HAP-1 (cell line): ENCODE results near the gene IFITM2.
"Not testable (repeated sequence)": the region's sequence is repeated elsewhere in the genome, so short reads cannot be mapped to it uniquely, and the experiment has no call there.

ENCODE experiments used
- DNase-seq, 2 experiments: peaks; one replicate each; pipeline ENCODE4 v3.0.0-alpha.2; 2016 to 2020; ENCODE audit warnings: low spot score in 2 of 2
- H3K27me3 ChIP-seq: fragments of 250-450 bp; sonication (Bioruptor Pico); 2 replicates; pipeline ENCODE4 v1.5.1; 2020; ENCODE audit warnings: low read depth, mild to moderate bottlenecking, moderate library complexity
- H3K36me3 ChIP-seq: fragments of 250-450 bp; sonication (Bioruptor Pico); replicated peaks from 2 replicates; pipeline ENCODE4 v1.5.1; 2020; ENCODE audit warnings: mild to moderate bottlenecking
- H3K4me1 ChIP-seq: fragments of 250-450 bp; sonication (Bioruptor Pico); 2 replicates; pipeline ENCODE4 v1.5.1; 2020; ENCODE audit warnings: mild to moderate bottlenecking
- H3K4me3 ChIP-seq: fragments of 250-450 bp; sonication (Bioruptor Pico); 2 replicates; pipeline ENCODE4 v1.5.1; 2020; ENCODE audit warnings: mild to moderate bottlenecking, moderate library complexity
- H3K9me3 ChIP-seq: fragments of 250-450 bp; sonication (Bioruptor Pico); 2 replicates; pipeline ENCODE4 v1.5.1; 2020; ENCODE audit warnings: mild to moderate bottlenecking, moderate library complexity
- in situ Hi-C: fragments of 300-500 bp; cut with MboI; formaldehyde crosslinking; loops from 3 replicates; pipeline ENCODE4 v1.14.3; 2020; ENCODE audit warnings: low sequenced_read_pairs, inconsistent platforms, mixed read lengths

Gene IFITM2

GRCh38 chr11:307766-308708, at the start of gene IFITM2:
Gene IFITM2, plus strand, starts transcription at chr11:307816. Its CDS starts 377 bp downstream, at chr11:308193.
- H3K9me3 ChIP-seq, H3K36me3 ChIP-seq, DNase-seq, in situ Hi-C loops, H3K4me1 ChIP-seq, H3K27me3 ChIP-seq, H3K4me3 ChIP-seq: not testable (repeated sequence)

- Histone ChIP-seq H3K4me3 (no peak overlapping the region), H3K36me3 (no peaks in the 10 kb centered on the region), H3K27me3 (no peaks in the 10 kb centered on the region), H3K4me1 (peaks cover 8% of the 10 kb centered on the region; the same call in 1 of the 2 replicates), H3K9me3 (no peaks in the 10 kb centered on the region)
- in situ Hi-C loops, result loop anchor here (10.0 kb wide), 1 partner anchor 105 kb away; the partner anchor contains the start of gene B4GALNT4
- DNase-seq, result no peak
These were observed 48.2 kb upstream of the IFITM2 start for GRCh38 chr11:259413-259812.

GRCh38 chr11:261624-262023, 46.0 kb upstream of the IFITM2 start:
- in situ Hi-C loops, result no loop called here
- no peaks in the 10 kb centered on the region for H3K9me3 ChIP-seq
- no peak for DNase-seq

GRCh38 chr11:266676-267439, 40.8 kb upstream of the IFITM2 start:
- in situ Hi-C loops, result no loop called here
- no peak for DNase-seq
- peaks cover 16% of the 10 kb centered on the region for H3K4me1 ChIP-seq
- no peak overlapping the region for H3K4me3 ChIP-seq
- no peaks in the 10 kb centered on the region for H3K36me3 ChIP-seq
- peaks cover 4% of the 10 kb centered on the region; the same call in 1 of the 2 replicates for H3K9me3 ChIP-seq
- H3K27me3 ChIP-seq, result no peaks in the 10 kb centered on the region

More at GRCh38 chr11:261624-262023, 46.0 kb upstream of the IFITM2 start:
- Histone ChIP-seq H3K4me1 (no peaks in the 10 kb centered on the region), H3K27me3 (no peaks in the 10 kb centered on the region), H3K4me3 (no peak overlapping the region), H3K36me3 (no peaks in the 10 kb centered on the region)

- Histone ChIP-seq H3K4me1 (peaks cover 16% of the 10 kb centered on the region), H3K36me3 (no peaks in the 10 kb centered on the region), H3K9me3 (peaks cover 4% of the 10 kb centered on the region; the same call in 1 of the 2 replicates), H3K4me3 (no peak overlapping the region), H3K27me3 (no peaks in the 10 kb centered on the region)
- in situ Hi-C loops, result no loop called here
- DNase-seq, result peak in 1 of 2 experiments; percentile 62
These were observed 40.1 kb upstream of the IFITM2 start for GRCh38 chr11:267491-267994.

- H3K4me3 ChIP-seq, in situ Hi-C loops, H3K9me3 ChIP-seq, H3K36me3 ChIP-seq, H3K27me3 ChIP-seq: not testable (repeated sequence)
- peak; percentile 42 to 57 for DNase-seq
- H3K4me1 ChIP-seq, result peaks cover 16% of the 10 kb centered on the region
These were observed 38.9 kb upstream of the IFITM2 start for GRCh38 chr11:268716-269145.

- Histone ChIP-seq H3K4me1 (peaks cover 16% of the 10 kb centered on the region), H3K27me3 (no peaks in the 10 kb centered on the region), H3K9me3 (peaks cover 4% of the 10 kb centered on the region; the same call in 1 of the 2 replicates), H3K4me3 (no peak overlapping the region), H3K36me3 (no peaks in the 10 kb centered on the region)
- in situ Hi-C loops, result no loop called here
- DNase-seq, result peak; percentile 17 to 43
These were observed 38.3 kb upstream of the IFITM2 start for GRCh38 chr11:269146-269890.

- Histone ChIP-seq H3K9me3 (peaks cover 4% of the 10 kb centered on the region; the same call in 1 of the 2 replicates), H3K36me3 (no peaks in the 10 kb centered on the region), H3K4me3 (no peak overlapping the region), H3K4me1 (peaks cover 16% of the 10 kb centered on the region), H3K27me3 (no peaks in the 10 kb centered on the region)
- in situ Hi-C loops, result no loop called here
- DNase-seq, result no peak
These were observed 36.9 kb upstream of the IFITM2 start for GRCh38 chr11:270451-271318.

GRCh38 chr11:271319-271715, 36.3 kb upstream of the IFITM2 start:
- DNase-seq, result no peak
- Histone ChIP-seq H3K27me3 (no peaks in the 10 kb centered on the region), H3K9me3 (peaks cover 7% of the 10 kb centered on the region), H3K4me1 (peaks cover 16% of the 10 kb centered on the region), H3K4me3 (no peak overlapping the region), H3K36me3 (no peaks in the 10 kb centered on the region)
- in situ Hi-C loops, result no loop called here

GRCh38 chr11:272195-272930, 35.3 kb upstream of the IFITM2 start:
- H3K36me3 ChIP-seq, result no peaks in the 10 kb centered on the region
- no peak for DNase-seq
- peaks cover 16% of the 10 kb centered on the region for H3K4me1 ChIP-seq
- H3K27me3 ChIP-seq, result no peaks in the 10 kb centered on the region
- no peak overlapping the region for H3K4me3 ChIP-seq
- peaks cover 5% of the 10 kb centered on the region; the same call in 1 of the 2 replicates for H3K9me3 ChIP-seq
- in situ Hi-C loops, result no loop called here

- Histone ChIP-seq H3K9me3 (peaks cover 5% of the 10 kb centered on the region; the same call in 1 of the 2 replicates), H3K27me3 (no peaks in the 10 kb centered on the region), H3K36me3 (no peaks in the 10 kb centered on the region), H3K4me3 (no peak overlapping the region), H3K4me1 (peaks cover 13% of the 10 kb centered on the region)
- no peak for DNase-seq
- in situ Hi-C loops, result no loop called here
These were observed 34.8 kb upstream of the IFITM2 start for GRCh38 chr11:272931-273198.

GRCh38 chr11:276219-276618, 31.4 kb upstream of the IFITM2 start:
- Histone ChIP-seq H3K36me3 (no peaks in the 10 kb centered on the region), H3K4me1 (no peaks in the 10 kb centered on the region), H3K9me3 (peaks cover 5% of the 10 kb centered on the region; the same call in 1 of the 2 replicates), H3K27me3 (peaks cover 18% of the 10 kb centered on the region), H3K4me3 (no peak overlapping the region)
- DNase-seq, result no peak
- in situ Hi-C loops, result no loop called here
